GM06990 (cell line): Measurements from ENCODE around the gene UPF1.

Source experiments
- DNase-seq: peaks from one replicate; pipeline ENCODE4 v3.0.0-alpha.2; 2011; ENCODE audit not compliant: insufficient read length; ENCODE audit errors: extremely low read depth
- H3K27me3 ChIP-seq: replicated peaks from 2 replicates; pipeline ENCODE4 v1.6.0; 2011; ENCODE audit warnings: low read length; ENCODE audit not compliant: control insufficient read depth, insufficient read depth
- H3K36me3 ChIP-seq: 2 replicates; pipeline ENCODE4 v1.5.1; 2011; ENCODE audit warnings: low read length; ENCODE audit not compliant: control insufficient read depth, insufficient read depth
- H3K4me3 ChIP-seq: replicated peaks from 2 replicates; pipeline ENCODE4 v1.5.1; 2011; ENCODE audit warnings: low read depth, mild to moderate bottlenecking, control low read depth, low read length
- CTCF ChIP-seq: IDR thresholded peaks from 2 replicates; pipeline ENCODE4 v1.5.1; 2011; ENCODE audit warnings: low read length, control low read depth, mild to moderate bottlenecking, inconsistent platforms; ENCODE audit not compliant: insufficient read depth, poor library complexity, severe bottlenecking

The UPF1 gene

GRCh38 chr19:18905058-18905456 is 73.3 kb downstream of the UPF1 start:
- DNase-seq: no peak
- peaks cover 62% of the 10 kb centered on the region for H3K36me3 ChIP-seq

GRCh38 chr19:18905513-18906236 is 73.9 kb downstream of the UPF1 start:
- TF ChIP-seq CTCF: no peak
- Histone ChIP-seq H3K36me3 (peaks cover 60% of the 10 kb centered on the region), H3K4me3 (no peak overlapping the region), H3K27me3 (no peaks in the 10 kb centered on the region)
- DNase-seq: no peak

More at GRCh38 chr19:18905058-18905456, 73.3 kb downstream of the UPF1 start:
- no peak overlapping the region for H3K4me3 ChIP-seq
- H3K27me3 ChIP-seq: no peaks in the 10 kb centered on the region
- TF ChIP-seq CTCF: no peak

- H3K36me3 ChIP-seq: peaks cover 62% of the 10 kb centered on the region
- no peaks in the 10 kb centered on the region for H3K27me3 ChIP-seq
- no peak overlapping the region for H3K4me3 ChIP-seq
- no peak for DNase-seq
- no peak for TF ChIP-seq CTCF
These were observed 75.1 kb downstream of the UPF1 start for GRCh38 chr19:18906605-18907519.

- H3K4me3 ChIP-seq: no peak overlapping the region
- H3K27me3 ChIP-seq: no peaks in the 10 kb centered on the region
- no peak for TF ChIP-seq CTCF
- DNase-seq: no peak
- peaks cover 60% of the 10 kb centered on the region for H3K36me3 ChIP-seq
These were observed 77.3 kb downstream of the UPF1 start for GRCh38 chr19:18908917-18909619.

GRCh38 chr19:18910010-18910409 is 78.3 kb downstream of the UPF1 start:
- H3K36me3 ChIP-seq: peaks cover 52% of the 10 kb centered on the region
- no peak overlapping the region for H3K4me3 ChIP-seq
- DNase-seq: no peak
- no peak for TF ChIP-seq CTCF
- no peaks in the 10 kb centered on the region for H3K27me3 ChIP-seq
